ENCODE measurements around the gene ZPBP2.
"Not testable (repeated sequence)": the region's sequence is repeated elsewhere in the genome, so short reads cannot be mapped to it uniquely, and the experiment has no call there.

ZPBP2 gene, protein sequence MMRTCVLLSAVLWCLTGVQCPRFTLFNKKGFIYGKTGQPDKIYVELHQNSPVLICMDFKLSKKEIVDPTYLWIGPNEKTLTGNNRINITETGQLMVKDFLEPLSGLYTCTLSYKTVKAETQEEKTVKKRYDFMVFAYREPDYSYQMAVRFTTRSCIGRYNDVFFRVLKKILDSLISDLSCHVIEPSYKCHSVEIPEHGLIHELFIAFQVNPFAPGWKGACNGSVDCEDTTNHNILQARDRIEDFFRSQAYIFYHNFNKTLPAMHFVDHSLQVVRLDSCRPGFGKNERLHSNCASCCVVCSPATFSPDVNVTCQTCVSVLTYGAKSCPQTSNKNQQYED

GRCh38 chr17:39867880-39868553, at the start of gene ZPBP2:
Gene ZPBP2, plus strand, starts transcription at chr17:39868202. Its CDS starts 153 bp downstream, at chr17:39868355.
- DNase-seq (ENCODE audit: low read depth in 3 of 3), result peak; percentile 33 to 45 (median 34)

GRCh38 chr17:39818358-39819000, 49.5 kb upstream of the ZPBP2 start:
- no peak for DNase-seq (ENCODE audit: low read depth in 3 of 3)

GRCh38 chr17:39820541-39820940, 47.5 kb upstream of the ZPBP2 start:
- no peak for DNase-seq (ENCODE audit: low read depth in 3 of 3)

GRCh38 chr17:39820987-39821386, 47.0 kb upstream of the ZPBP2 start:
- no peak for DNase-seq (ENCODE audit: low read depth in 3 of 3)

DNA sequence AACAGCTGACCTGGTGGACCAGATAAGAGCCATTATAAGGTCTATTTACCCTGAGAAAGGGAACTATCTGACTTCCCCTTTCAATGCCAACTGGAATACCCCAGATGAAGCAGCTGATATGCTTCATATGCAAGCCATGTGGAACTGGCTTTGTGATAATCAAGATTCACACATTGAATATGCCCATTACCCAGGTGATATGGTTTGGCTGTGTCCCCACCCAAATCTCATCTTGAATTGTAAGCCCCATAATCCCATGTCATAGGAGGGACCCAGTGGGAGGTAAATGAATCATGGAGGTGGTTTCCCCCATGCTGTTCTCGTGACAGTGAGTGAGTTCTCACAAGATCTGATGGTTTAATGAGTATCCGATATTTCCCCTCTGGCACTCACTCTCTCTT, 46.0 kb upstream of the ZPBP2 start:
- peak in 1 of 3 donors; percentile 17 for DNase-seq (ENCODE audit: low read depth in 3 of 3)

DNA sequence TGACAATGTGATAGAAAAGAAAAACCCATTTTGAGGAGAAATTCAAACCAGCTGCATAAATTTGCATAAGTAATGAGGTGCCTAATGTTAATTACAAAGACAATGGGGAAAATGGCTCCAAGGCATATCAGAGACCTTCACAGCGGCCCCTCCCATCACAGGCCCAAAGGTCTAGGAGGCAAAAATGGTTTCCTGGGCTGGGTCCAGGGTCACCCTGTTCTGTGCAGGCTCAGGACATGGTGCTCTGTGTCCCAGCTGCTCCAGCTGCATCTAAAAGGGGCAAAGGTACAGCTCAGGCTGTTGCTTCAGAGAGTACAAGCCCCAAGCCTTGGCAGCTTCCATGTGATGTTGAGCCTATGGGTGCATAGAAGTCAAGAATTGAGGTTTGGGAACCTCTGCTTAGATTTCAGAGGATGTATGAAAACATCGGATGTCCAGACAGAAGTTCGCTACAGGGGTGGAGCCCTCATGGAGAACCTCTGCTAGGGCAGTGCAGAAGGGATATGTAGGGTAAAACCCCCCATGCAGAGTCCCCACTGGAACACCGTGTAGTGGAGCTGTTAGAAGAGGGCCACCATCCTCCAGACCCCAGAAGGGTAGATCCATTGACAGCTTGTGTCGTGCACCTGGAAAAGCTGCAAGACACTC, 44.5 kb upstream of the ZPBP2 start:
- no peak for DNase-seq (ENCODE audit: low read depth in 3 of 3)

GRCh38 chr17:39826334-39826733, 41.7 kb upstream of the ZPBP2 start:
- DNase-seq (ENCODE audit: low read depth in 3 of 3), result no peak

DNA sequence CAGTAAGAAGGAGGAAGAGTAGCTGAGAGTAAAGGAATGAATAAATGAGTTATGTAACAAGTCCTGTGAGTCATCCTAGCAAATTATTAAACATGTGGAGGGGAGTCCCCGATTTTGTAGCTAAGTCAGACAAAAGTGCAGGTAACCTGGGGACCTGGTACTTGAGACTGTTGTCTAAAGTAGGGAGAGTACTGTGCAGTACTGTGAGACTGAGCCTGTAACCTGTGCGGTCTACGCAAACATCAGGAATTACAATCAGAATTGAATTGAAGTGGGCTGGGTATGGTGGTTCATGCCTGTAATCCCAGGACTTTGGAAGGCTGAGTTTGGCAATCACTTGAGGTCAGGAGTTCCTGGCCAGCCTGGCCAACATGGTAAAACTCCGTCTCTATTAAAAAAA, 39.6 kb upstream of the ZPBP2 start:
- DNase-seq (ENCODE audit: low read depth in 3 of 3), result no peak

DNA sequence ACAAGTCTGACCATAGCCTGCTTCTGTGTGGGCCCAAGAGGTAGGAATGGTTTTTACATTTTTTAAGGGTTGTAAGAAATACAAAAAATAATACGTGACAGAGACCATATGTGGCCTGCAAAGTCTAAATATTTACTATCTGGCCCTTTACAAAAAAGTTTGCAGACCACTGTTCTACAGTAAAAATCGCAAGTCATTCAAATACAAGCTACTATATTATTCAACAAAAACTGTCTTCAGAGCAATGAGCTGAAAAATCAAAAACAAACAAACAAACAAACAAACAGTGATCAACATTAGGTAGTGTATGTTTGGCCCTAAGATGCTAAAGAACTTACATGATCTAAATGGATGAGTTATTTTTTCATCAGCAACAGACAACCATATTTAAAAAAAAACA, 36.4 kb upstream of the ZPBP2 start:
- no peak for DNase-seq (ENCODE audit: low read depth in 3 of 3)

DNA sequence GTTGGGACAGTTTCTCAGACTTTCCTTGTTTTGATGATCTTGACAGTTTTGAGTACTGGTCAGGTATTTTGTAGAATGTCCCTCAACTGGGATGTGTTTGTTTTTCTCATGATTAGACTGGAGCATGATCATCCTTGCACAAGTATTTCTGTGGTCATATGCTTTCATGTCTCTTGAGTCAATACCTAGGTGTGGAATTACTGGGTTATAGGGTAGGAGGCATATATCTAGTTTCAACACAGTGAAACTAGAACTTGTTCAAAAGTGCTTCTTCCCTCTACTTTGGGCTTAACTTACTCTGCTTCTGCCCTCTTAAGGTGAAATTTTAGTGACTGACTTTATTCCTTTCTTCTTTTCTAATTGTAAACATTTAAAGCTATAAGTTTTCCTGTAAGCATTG, 34.0 kb upstream of the ZPBP2 start:
- no peak for DNase-seq (ENCODE audit: low read depth in 3 of 3)

GRCh38 chr17:39835038-39835786, 32.8 kb upstream of the ZPBP2 start:
- DNase-seq (ENCODE audit: low read depth in 3 of 3), result no peak

DNA sequence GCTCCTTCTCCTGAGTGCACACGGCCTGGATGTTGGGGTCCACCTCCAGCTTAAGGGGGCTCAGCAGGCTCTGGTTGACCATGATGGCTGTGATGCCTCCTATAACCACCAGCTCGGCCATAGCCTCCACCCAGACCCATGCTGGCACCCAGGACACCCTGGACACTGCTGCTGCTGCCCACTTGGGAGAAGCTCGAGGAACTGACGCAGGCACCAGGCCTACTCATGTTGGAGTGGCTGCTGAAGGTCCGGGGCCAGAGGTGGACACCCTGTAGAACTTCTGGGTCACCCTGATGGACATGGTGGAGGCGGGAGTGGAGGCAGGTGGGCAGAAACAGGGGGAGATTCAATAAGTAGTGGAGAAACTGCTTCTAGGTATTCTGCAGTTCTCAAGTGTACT, 31.9 kb upstream of the ZPBP2 start:
- DNase-seq (ENCODE audit: low read depth in 3 of 3), result no peak

- no peak for DNase-seq (ENCODE audit: low read depth in 3 of 3)
These were observed 29.9 kb upstream of the ZPBP2 start for GRCh38 chr17:39838057-39838456.

DNA sequence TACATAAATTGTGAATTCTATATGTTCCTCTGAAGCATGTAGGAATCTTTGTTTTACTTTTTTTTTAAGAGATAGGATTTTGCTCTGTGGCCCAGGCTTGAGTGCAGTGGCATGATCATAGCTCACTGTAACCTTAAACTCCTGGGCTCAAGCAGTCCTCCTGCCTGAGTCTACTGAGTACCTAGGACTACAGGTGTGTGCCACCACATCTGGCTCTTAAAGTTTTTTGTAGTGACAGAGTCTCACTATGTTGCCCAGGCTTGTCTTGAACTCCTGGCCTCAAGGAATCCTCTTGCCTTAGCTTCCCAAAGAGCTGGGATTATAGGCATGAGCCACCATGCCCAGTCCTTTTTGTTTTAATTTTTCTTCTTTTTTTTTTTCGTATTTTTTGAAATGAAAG, 29.2 kb upstream of the ZPBP2 start:
- DNase-seq (ENCODE audit: low read depth in 3 of 3), result no peak

- no peak for DNase-seq (ENCODE audit: low read depth in 3 of 3)
These were observed 26.8 kb upstream of the ZPBP2 start for GRCh38 chr17:39841134-39841683.

- no peak for DNase-seq (ENCODE audit: low read depth in 3 of 3)
These were observed 22.8 kb upstream of the ZPBP2 start for GRCh38 chr17:39845052-39845846.

DNA sequence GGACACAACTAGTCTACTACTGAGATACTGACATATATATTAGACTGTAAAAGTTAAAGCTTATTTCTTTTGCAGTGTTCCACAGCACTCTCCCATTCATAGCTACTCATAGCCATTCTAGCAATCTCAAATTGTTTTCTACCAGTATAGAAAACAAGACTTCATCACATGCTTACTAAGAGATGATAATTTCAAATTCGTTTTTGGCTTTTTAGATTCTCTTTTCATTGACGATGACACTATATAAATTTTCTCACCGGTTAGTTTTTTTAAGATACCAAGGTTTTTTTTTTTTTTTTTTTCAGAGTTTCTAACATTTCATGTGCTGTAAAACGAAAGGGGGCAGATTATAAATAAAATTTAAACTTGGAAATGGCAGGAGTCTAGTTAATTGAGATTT, 21.8 kb upstream of the ZPBP2 start:
- no peak for DNase-seq (ENCODE audit: low read depth in 3 of 3)

DNA sequence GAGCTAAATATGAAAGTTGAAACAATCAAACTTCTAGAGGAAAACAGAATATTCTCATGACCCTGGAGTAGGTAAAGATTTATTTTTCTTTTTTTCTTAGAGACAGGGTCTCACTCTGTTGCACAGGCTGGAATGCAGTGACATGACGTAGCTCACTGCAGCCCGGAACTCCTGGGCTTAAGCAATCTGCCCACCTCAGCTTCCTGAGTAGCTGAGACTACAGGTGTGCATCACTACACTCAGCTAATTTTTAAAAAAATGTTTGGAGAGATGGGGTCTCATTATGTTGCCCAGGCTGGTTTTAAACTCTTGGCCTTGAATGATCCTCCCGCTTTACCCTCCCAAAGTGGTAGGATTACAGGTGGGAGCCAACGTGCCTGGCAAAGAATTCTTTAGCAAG, 19.4 kb upstream of the ZPBP2 start:
- no peak for DNase-seq (ENCODE audit: low read depth in 3 of 3)

DNA sequence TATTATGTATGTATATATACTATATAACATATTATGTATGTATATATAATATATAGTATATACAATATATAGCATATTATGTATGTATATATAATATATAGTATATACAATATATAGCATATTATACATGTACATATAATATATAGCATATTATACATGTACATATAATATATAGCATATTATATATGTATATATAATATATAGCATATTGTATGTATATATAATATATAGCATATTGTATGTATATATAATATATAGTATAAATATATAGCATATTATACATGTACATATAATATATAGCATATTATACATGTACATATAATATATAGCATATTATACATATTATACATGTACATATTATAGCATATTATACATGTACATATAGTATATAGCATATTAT, 17.8 kb upstream of the ZPBP2 start:
- DNase-seq (ENCODE audit: low read depth in 3 of 3), result not testable (repeated sequence)

DNA sequence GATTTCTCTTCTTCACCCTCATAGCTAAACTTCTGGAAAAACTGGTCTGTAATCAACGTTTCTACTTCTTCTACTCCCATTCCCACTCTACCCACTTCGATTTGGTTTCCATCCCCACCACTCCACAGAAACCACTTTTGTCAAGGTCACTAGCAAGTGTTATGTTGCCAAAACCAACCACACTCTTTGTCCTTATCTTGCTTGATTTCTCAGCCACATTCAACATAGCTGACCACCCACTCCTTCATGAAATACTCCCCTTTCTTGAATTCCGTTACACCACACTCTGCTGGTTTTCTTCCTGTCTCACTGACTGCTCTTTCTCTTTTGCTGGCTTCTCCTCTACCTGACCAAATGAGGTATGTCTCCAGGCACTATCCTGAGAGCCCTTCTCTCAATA, 15.8 kb upstream of the ZPBP2 start:
- no peak for DNase-seq (ENCODE audit: low read depth in 3 of 3)

GRCh38 chr17:39854909-39855308, 13.1 kb upstream of the ZPBP2 start:
- DNase-seq (ENCODE audit: low read depth in 3 of 3), result no peak

Measured in stimulated activated CD4-positive, alpha-beta T cell treated with anti-CD3 and anti-CD28 coated beads, TNF-alpha, amount 100 ng/mL, for 48 hours (primary cell).